Fibroblast of the aortic adventitia (primary cell): ENCODE results near the gene ALAS1. TPM values are rescaled to one million over a fixed set of nuclear protein-coding genes. Genes with fewer than 3 reads are reported as not detected.
A peak's percentile ranks its signal among the peaks of the same experiment; 100 is the strongest.

ENCODE experiments used
- DNase-seq: peaks from one replicate; pipeline ENCODE4 v3.0.0-alpha.2; 2010; ENCODE audit warnings: low read depth
- H3K4me3 ChIP-seq: 2 replicates; pipeline ENCODE4 v1.5.1; 2011; ENCODE audit warnings: low read depth, mild to moderate bottlenecking, control low read depth, low read length, moderate library complexity
- CTCF ChIP-seq: IDR thresholded peaks from 2 replicates; pipeline ENCODE4 v1.5.1; 2011; ENCODE audit warnings: mild to moderate bottlenecking, low read length, control low read depth, inconsistent platforms; ENCODE audit not compliant: insufficient read depth
- total RNA-seq: library from RNA; depleted of rRNA; stranded (reverse); fragments of >200 nt; gene quantifications from 2 replicates; pipeline ENCODE4 v1.2.3, GENCODE V29; 2012; ENCODE audit warnings: low replicate concordance

The ALAS1 gene
- total RNA-seq, 1 donor, result 40.8 TPM

GRCh38 chr3:52218937-52219650, 21.1 kb downstream of the ALAS1 start:
- peak; percentile 47 for DNase-seq
- peak; percentile 22 for TF ChIP-seq CTCF
- H3K4me3 ChIP-seq, result no peak overlapping the region

DNA sequence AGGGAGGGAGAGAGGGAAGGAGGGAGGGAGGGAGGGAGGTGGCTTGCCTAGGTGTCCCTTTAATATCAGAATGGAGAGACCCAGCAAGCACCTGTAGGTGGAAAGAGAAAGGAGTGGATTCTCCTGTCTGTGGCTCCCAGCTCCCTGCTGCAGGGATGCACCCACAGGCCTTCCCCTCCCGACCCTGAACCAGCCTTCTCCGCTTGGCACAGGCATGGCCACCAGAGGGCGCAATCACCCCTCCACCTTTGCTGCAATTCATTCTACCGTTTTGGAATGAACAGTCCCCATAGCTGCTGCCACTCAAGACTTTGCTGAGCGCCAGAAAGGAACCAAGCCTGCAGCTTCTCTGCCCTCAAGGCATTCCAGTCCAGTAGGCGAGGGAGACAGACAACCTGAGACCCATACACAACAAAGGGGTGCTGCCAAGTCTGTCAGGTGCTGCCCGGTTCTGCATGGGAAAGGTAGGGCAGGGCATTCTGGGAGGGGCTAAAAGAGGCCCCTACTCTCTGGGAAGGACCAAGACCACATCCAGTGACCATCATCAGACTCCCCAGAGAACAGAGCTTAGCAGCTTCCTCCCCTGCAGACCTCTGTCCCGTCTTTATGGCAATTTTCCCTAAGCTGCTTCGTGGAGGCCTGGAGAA, 22.5 kb downstream of the ALAS1 start:
- TF ChIP-seq CTCF, result peak; percentile 98
- DNase-seq, result peak; percentile 80
- no peak overlapping the region for H3K4me3 ChIP-seq

GRCh38 chr3:52221141-52221562, 23.2 kb downstream of the ALAS1 start:
- no peak for DNase-seq
- TF ChIP-seq CTCF, result no peak
- no peak overlapping the region for H3K4me3 ChIP-seq

DNA sequence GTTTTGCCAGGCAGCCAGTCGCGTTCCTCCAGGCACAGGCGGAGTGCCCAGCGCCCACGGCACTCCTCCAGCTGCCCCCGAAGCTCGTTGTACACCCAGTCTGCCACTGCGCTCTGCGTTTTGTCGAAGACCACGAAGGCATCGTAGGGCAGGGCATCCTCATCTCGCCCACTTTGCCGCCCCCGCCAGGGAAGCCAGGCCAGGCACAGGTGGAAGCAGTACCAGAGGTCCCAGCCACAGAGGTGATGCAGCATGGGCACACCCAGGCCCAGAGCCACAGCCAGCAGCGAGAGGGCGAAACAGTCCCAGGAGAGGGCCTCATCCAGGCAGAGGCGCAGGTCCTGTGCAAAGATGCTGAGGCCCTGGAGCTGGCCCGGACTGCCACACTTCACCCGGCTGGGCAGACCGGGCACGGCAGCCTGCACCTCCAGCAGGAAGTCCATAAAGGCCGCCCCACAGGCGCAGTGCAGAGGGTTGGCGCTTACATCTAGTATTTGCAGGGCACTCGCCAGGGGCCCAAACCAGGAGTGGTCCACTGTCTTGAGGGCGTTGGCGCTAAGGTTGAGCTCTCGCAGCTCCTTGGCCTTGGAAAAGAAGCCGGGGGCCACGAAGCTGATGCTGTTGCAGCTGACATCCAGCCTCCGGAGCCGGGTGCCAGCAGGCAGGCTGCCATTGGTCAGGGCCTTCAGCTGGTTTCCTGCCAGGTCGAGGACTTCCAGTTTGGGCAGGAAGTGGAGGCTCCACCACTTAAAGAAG, 23.8 kb downstream of the ALAS1 start:
- DNase-seq, result no peak

DNA sequence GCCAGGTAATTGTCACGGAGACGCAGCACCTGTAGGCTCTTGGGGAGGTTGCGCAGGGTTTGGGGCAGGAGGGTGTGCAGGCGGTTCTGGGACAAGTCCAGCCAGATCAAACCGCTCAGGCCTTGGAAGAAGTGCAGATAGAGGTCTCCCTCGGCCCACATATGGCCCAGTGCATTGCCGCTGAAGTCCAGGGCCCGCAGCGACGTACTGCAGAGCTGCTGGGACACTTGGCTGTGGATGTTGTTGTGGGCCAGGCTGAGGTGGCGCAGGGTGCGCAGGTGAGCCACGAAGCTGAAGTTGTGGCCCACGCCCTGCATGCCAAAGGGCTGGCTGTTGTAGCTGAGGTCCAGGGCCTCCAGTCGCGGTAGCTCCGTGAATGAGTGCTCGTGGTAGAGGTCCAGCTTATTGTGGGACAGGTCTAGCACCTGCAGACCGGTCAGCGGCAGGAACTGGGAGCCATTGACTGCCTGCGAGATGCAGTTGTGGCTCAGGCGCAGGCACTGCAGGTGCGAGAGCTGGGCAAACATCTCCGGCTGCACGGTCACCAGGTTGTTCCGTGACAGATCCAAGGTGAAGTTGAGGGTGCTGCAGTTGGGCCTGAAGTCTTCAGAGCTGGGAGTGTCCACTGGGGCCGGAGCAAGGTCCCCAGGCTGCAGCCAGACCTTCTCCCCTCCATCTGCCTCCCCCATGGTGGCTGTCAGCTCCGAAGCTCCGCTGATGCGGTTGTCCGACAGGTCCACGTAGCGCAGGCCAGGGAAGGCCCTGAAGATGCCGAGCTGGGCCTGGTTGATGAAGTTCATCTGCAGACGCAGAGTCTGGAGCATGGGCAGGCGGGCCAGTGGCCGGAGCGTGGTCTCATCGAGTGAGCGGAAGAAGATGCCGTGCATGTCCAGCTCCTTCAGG, 24.6 kb downstream of the ALAS1 start:
- no peak overlapping the region for H3K4me3 ChIP-seq
- DNase-seq, result no peak
- no peak for TF ChIP-seq CTCF

More for the DNA sequence above, 23.8 kb downstream of the ALAS1 start:
- no peak for TF ChIP-seq CTCF
- no peak overlapping the region for H3K4me3 ChIP-seq
